HG03442 (cell line): ENCODE results near the gene CMTM7.
"Not testable (repeated sequence)": the region's sequence is repeated elsewhere in the genome, so short reads cannot be mapped to it uniquely, and the experiment has no call there.

Experiments
- ATAC-seq: cut with Tn5 transposase; IDR thresholded peaks from one replicate; pipeline ENCODE4 v1.9.1; 2021; ENCODE audit warnings: mild to moderate bottlenecking, moderate library complexity; ENCODE audit not compliant: unreplicated experiment

Gene CMTM7

GRCh38 chr3:32381922-32382321, 9.7 kb upstream of the CMTM7 start:
- no peak for ATAC-seq

- no peak for ATAC-seq
These were observed 8.4 kb upstream of the CMTM7 start for GRCh38 chr3:32383136-32383711.

GRCh38 chr3:32384938-32385337, 6.7 kb upstream of the CMTM7 start:
- ATAC-seq, result no peak

DNA sequence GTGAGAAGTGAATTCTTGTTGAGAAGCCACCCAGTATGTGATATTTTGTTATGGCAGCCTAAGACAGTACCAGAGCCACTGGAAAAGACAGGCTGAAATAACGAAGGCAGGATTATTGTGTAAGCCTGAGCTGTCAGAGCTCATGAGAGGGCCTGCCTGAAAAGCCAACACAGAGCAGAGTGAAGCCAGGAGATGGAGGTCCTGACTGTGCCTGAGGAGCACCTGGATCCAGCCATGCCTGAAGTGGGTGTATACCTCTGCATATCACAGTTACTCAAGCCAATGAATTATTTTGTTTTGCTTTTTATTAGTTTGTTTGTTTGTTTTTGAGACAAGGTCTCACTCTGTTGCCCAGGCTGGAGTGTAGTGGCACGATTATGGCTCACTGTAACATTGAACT, 4.1 kb upstream of the CMTM7 start:
- no peak for ATAC-seq

DNA sequence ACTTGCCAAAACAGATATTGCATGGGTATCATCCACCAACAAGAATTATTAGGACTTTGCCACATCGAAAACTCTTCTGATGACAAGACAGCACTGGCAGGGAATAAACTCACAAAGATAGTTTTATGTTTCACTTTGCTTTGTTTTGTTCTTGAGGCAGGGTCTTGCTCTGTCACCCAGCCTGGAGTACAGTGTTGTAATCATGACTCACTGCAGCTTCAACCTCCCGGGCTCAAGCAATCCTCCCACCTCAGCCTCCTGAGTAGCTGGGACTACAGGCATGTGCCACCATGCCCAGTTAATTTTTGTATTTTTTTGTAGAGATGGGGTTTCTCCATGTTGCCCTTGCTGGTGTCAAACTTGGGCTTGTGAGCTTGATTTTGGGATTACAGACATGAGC, 2.1 kb upstream of the CMTM7 start:
- ATAC-seq, result not testable (repeated sequence)

- no peak for ATAC-seq
These were observed 1.1 kb downstream of the CMTM7 start for GRCh38 chr3:32392536-32393302.

DNA sequence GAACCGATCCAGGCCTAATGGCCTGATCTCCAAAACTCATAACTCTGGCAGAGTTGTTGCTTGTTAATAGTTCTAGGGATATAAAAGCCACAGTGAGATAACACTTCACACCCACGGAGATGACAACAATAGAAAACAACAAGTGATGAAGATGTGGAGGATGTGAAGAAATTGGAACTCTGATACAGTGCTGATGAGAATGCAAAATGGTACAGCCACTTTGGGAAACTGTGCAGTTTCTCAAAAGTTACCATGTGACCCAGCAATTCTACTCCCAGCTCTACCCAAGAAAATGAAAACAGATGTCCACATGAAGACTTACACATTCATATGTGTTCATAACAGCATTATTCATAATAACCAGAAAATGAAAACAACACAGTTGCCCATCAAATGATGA, 3.8 kb downstream of the CMTM7 start:
- no peak for ATAC-seq

- ATAC-seq, result no peak
These were observed 6.3 kb downstream of the CMTM7 start for GRCh38 chr3:32397941-32398340.

- ATAC-seq, result no peak
These were observed 6.9 kb downstream of the CMTM7 start for GRCh38 chr3:32398531-32398930.

- ATAC-seq, result no peak
These were observed 7.5 kb downstream of the CMTM7 start for GRCh38 chr3:32399030-32399620.

- ATAC-seq, result peak; percentile 5
These were observed 9.5 kb downstream of the CMTM7 start for GRCh38 chr3:32401126-32401525.

GRCh38 chr3:32401556-32402081, 10.0 kb downstream of the CMTM7 start:
- peak; percentile 63 for ATAC-seq

DNA sequence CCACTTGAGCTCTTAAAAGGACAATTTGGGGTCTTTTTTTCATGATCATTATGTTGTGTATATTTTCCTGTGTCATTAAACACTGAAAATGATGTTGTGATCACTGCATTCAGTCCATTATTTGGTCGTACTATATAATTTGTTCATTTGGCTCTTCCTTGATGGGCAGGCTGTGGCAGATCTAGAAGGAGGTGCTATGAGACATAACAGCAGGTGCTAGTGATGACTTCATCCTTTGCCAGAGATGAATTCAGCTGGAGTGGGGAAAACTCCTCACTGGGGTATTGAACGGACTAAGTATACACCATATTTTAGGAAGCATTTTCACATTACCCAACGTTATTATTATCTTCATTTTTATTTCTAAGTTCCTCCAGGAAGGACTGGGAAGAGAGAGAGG, 12.0 kb downstream of the CMTM7 start:
- ATAC-seq, result no peak

DNA sequence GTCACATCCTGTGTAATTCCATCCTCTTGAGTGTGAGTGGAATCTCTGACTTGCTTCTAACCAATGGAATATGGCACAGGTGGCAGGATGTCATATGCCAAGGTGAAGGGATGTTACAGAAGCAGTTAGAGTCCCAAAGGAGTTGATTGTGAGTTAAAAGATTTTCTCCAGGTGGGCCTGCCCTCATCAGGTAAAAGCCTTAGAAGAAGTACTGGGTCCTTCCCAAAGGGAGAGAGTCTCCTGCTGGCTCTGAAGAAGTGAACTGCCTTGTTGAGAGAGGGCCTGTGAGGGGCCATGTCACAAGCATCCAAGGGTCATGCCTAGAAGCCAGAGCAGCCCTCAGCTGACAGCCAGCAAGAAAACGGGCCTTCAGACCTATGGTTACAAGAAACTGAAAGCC, 13.1 kb downstream of the CMTM7 start:
- no peak for ATAC-seq

- no peak for ATAC-seq
These were observed 13.5 kb downstream of the CMTM7 start for GRCh38 chr3:32405155-32405554.

DNA sequence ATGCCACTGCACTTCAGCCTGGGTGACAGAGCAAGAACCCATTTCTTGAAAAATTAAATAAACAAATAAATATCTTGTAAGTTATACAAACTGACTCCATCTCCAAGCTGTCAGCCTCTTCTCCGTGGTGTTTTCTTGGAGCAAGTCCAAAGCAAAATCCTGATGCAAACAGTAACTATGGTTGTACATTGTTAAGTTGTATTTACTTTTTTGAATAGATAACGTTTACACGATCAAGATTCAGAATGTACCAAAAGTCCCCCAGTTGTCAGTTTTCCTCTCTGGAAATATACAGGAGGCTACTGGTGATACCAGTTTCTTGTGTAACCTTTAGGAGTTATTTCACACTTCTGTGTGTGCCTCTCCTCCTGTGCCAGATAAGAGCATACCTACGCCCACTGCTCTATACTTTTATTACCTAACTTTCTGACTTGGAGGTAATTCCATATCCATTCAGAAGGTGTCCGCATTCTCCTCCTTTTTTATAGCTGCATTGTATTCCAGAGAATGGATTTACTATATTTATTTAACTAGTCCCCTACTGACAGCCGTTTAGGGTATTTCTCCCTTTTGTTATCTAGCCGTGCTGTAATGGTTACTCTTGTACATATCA, 14.2 kb downstream of the CMTM7 start:
- ATAC-seq, result no peak

DNA sequence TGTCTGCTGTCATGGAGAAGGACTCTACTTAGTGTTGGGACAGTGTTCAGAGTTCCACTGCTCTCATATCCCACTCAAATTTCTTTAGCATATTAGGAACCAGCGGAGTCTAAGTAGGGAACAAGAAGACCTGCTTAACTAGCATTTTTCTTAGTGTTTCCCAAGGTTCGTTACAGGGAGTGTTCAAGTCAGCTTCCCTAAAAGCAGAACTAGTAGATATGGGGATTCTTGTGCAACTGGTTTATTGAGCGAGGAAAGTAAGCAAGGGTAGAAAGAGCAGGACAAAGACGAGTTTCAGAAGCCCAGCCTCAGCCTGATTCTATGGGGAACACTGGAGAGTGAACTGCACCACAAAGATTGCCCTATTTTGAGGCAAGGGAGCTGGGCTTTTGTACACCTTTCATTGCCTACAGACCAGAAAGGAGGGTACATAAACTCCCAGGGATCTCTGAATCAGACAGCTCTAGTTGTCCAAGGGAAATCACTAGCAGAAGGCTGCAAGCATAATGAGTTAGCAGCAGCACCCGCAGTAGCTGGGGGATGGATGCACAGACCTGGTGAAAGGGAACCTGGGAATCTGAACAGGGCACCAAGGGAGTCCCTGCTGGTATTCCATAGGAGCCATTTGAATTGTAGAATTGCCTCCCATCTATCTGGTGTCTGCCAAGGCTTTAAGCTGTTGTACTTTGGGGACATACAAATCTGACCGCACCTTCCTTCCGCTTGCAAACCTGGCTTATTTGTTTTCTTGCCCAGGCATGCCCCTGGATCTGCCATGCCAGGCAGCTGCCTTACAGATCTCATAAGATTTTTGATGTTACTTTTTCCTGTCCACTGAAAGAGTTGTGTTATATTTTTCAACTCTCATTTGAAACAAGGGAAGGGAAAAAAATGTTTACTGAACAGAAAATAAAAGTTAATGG, 15.1 kb downstream of the CMTM7 start:
- no peak for ATAC-seq

DNA sequence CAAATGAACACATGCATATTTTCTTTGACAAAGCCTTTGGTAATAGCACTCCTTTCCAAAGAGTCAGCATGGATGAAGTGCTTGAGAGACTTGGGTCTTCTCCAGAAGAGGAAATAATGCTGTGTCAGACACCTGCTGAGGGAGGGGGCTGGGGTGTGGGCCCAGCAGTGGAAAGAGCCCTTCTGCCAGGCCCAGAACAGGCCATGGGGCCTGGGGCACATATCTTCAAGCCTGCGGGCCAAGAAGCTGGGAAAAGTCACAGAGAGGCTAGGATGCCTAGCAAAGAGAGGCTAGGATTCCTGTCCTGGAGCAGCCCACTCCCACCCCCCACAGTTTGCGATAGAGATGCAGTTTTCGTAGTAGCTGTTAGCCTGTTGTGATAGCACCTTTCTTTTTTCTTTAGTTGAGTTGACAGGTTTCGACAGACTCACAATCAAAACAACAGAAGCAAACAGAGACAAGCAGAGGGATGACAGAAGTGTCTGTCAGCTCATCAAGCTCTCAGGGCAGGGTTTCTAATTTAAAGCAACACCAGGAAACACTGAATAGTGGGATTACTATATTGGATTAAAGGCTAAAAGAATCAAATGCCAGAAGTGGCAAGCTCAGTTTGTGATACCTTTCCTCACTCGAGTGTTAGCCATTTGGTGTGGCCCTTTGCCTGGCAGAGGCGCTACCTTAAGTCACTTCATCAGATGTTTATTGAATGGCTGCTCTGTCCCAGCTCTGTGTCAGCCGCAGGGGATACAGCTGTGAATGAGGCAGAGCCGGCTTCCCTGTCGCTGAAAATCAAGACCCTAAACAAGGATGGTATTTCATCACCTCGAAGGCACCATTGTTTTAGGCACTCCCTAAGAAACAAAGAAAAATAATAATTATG, 19.0 kb downstream of the CMTM7 start:
- ATAC-seq, result no peak

DNA sequence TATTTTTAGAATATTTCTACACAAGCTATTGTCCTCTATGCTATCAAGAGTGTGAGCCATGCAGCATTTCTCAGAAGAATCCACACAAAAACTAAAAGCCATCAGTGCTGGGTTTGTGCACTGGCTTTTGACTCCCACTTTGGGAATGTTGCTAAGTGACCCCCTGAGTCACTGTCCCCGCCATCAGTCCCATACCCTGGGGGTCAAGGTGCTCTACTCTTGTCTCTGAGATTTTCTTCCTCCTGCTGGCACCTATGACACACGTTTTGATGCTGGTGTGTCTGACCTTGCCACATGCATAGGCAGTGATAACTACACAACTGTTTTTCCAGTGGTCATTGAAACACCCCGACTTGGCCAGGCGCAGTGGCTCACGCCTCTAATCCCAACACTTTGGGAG, 19.8 kb downstream of the CMTM7 start:
- no peak for ATAC-seq

GRCh38 chr3:32412887-32413286, 21.2 kb downstream of the CMTM7 start:
- no peak for ATAC-seq
